GM23338 (cell line): ENCODE results near the gene C2orf92.

Experiments
- CREB1 ChIP-seq: fragments of 250-450 bp; sonication (Bioruptor Pico); IDR thresholded peaks from 2 replicates; pipeline ENCODE4 v1.5.0; 2020; ENCODE audit warnings: low read depth, mild to moderate bottlenecking, moderate library complexity
- CTCF ChIP-seq, 2 experiments: fragments of 200-600 bp in 1 of 2; sonication (generic) in 1 of 2; conservative IDR thresholded peaks; 2 replicates each; pipeline versions ENCODE4 v1.5.1 to v1.6.1; 2016 to 2017; ENCODE audit warnings: antibody characterized with exemption in 2 of 2, low read depth in 2 of 2, mild to moderate bottlenecking in 2 of 2, moderate library complexity in 1 of 2
- REST ChIP-seq: IDR thresholded peaks from one replicate; pipeline ENCODE4 v1.6.1; 2018; ENCODE audit warnings: antibody characterized with exemption; ENCODE audit not compliant: unreplicated experiment

GRCh38 chr2:97688062-97688827, 18.7 kb downstream of the C2orf92 start:
- TF ChIP-seq CTCF (conservative IDR thresholded peaks at IDR 0.05; ENCODE audit: low read depth in 2 of 2) (no peak), CREB1 (CRISPR knock-in tag) (no peak), REST (no peak)
